Progenitor cell of endocrine pancreas (in vitro differentiated cells): ENCODE measurements around the gene STAG1. TPM values are rescaled to one million over a fixed set of nuclear protein-coding genes. Genes with fewer than 3 reads are reported as not detected.
"Not testable (repeated sequence)": the region's sequence is repeated elsewhere in the genome, so short reads cannot be mapped to it uniquely, and the experiment has no call there.

Experiments used
- DNase-seq: peaks from one replicate; pipeline ENCODE4 v3.0.0; 2021; ENCODE audit warnings: low spot score; ENCODE audit not compliant: unreplicated experiment
- H3K27ac Mint-ChIP-seq: 2 replicates; pipeline ENCODE4 v1.8.0; 2021; ENCODE audit warnings: mild to moderate bottlenecking, moderate library complexity, mixed read lengths
- H3K27me3 Mint-ChIP-seq: 2 replicates; pipeline ENCODE4 v1.8.0; 2021; ENCODE audit warnings: mixed read lengths
- H3K36me3 Mint-ChIP-seq: 2 replicates; pipeline ENCODE4 v1.8.0; 2022; ENCODE audit warnings: mixed read lengths; ENCODE audit not compliant: insufficient read depth
- H3K4me1 Mint-ChIP-seq: 2 replicates; pipeline ENCODE4 v1.8.0; 2021; ENCODE audit warnings: low read depth, mixed read lengths
- H3K4me3 Mint-ChIP-seq: 2 replicates; pipeline ENCODE4 v1.8.0; 2021; ENCODE audit warnings: low read depth, mild to moderate bottlenecking, moderate library complexity, mixed read lengths
- H3K9me3 Mint-ChIP-seq: 2 replicates; pipeline ENCODE4 v1.8.0; 2021; ENCODE audit warnings: low read depth, mixed read lengths
- CTCF ChIP-seq: fragments of 200-600 bp; sonication (generic); IDR thresholded peaks from one replicate; pipeline ENCODE4 v1.5.0; 2021; ENCODE audit warnings: antibody characterized with exemption, mild to moderate bottlenecking; ENCODE audit not compliant: unreplicated experiment
- total RNA-seq: library from RNA; stranded (reverse); gene quantifications from 2 replicates; pipeline ENCODE4 v1.2.1, GENCODE V29; 2021

The STAG1 gene
- total RNA-seq, 1 donor from 2014 or later: 46.4 TPM

- no peak overlapping the region for H3K4me3 Mint-ChIP-seq
- H3K36me3 Mint-ChIP-seq: peaks cover 49% of the 10 kb centered on the region
- H3K9me3 Mint-ChIP-seq: peaks cover 21% of the 10 kb centered on the region
- no peaks in the 10 kb centered on the region for H3K4me1 Mint-ChIP-seq
- H3K27ac Mint-ChIP-seq: no peak overlapping the region
- no peaks in the 10 kb centered on the region for H3K27me3 Mint-ChIP-seq
- no peak for DNase-seq
- TF ChIP-seq CTCF: no peak
Measured at GRCh38 chr3:136495213-136495612, 257.0 kb downstream of the STAG1 start.

GRCh38 chr3:136490646-136491405 is 261.4 kb downstream of the STAG1 start:
- TF ChIP-seq CTCF: no peak
- H3K4me1 Mint-ChIP-seq: no peaks in the 10 kb centered on the region
- H3K27ac Mint-ChIP-seq: no peak overlapping the region
- no peaks in the 10 kb centered on the region for H3K27me3 Mint-ChIP-seq
- peaks cover 55% of the 10 kb centered on the region for H3K36me3 Mint-ChIP-seq
- peaks cover 33% of the 10 kb centered on the region for H3K9me3 Mint-ChIP-seq
- DNase-seq: no peak
- H3K4me3 Mint-ChIP-seq: no peak overlapping the region

- no peak overlapping the region for H3K4me3 Mint-ChIP-seq
- no peak for TF ChIP-seq CTCF
- peaks cover 26% of the 10 kb centered on the region for H3K36me3 Mint-ChIP-seq
- no peaks in the 10 kb centered on the region for H3K4me1 Mint-ChIP-seq
- DNase-seq: no peak
- peaks cover 18% of the 10 kb centered on the region for H3K9me3 Mint-ChIP-seq
- no peak overlapping the region for H3K27ac Mint-ChIP-seq
- H3K27me3 Mint-ChIP-seq: no peaks in the 10 kb centered on the region
Measured at GRCh38 chr3:136485777-136486176, 266.4 kb downstream of the STAG1 start.

- no peak overlapping the region for H3K27ac Mint-ChIP-seq
- DNase-seq: no peak
- no peak for TF ChIP-seq CTCF
- no peaks in the 10 kb centered on the region for H3K27me3 Mint-ChIP-seq
- no peaks in the 10 kb centered on the region for H3K9me3 Mint-ChIP-seq
- H3K4me1 Mint-ChIP-seq: no peaks in the 10 kb centered on the region
- no peak overlapping the region for H3K4me3 Mint-ChIP-seq
- peaks cover 32% of the 10 kb centered on the region for H3K36me3 Mint-ChIP-seq
Measured at GRCh38 chr3:136476280-136476679, 275.9 kb downstream of the STAG1 start.

GRCh38 chr3:136474876-136475275 is 277.3 kb downstream of the STAG1 start:
- DNase-seq, H3K27ac Mint-ChIP-seq, H3K4me3 Mint-ChIP-seq, H3K9me3 Mint-ChIP-seq, H3K4me1 Mint-ChIP-seq, H3K27me3 Mint-ChIP-seq: not testable (repeated sequence)
- H3K36me3 Mint-ChIP-seq: peaks cover 44% of the 10 kb centered on the region

GRCh38 chr3:136473716-136474326 is 278.4 kb downstream of the STAG1 start:
- DNase-seq: no peak
- no peak overlapping the region for H3K4me3 Mint-ChIP-seq
- no peak overlapping the region for H3K27ac Mint-ChIP-seq
- H3K36me3 Mint-ChIP-seq: peaks cover 45% of the 10 kb centered on the region
- H3K4me1 Mint-ChIP-seq: no peaks in the 10 kb centered on the region
- H3K9me3 Mint-ChIP-seq: peaks cover 4% of the 10 kb centered on the region
- H3K27me3 Mint-ChIP-seq: no peaks in the 10 kb centered on the region
- TF ChIP-seq CTCF: no peak
